Measurements from ENCODE around the gene C11orf65.

C11orf65 gene

GRCh38 chr11:108508653-108509593 lies 41.6 kb upstream of the C11orf65 start:
- Histone ChIP-seq H3K27me3 (ENCODE audit: insufficient read depth, low read depth) (no peaks in the 10 kb centered on the region), H3K36me3 (ENCODE audit: insufficient read depth) (no peaks in the 10 kb centered on the region), H3K79me2 (ENCODE audit: insufficient read depth, low read depth) (no peaks in the 10 kb centered on the region), H2AFZ (ENCODE audit: low read depth) (no peak overlapping the region), H4K20me1 (ENCODE audit: insufficient read depth) (no peaks in the 10 kb centered on the region), H3K9ac (no peak overlapping the region), H3K4me3 (IDR thresholded peaks at IDR 0.05; ENCODE audit: insufficient read depth, low read depth, low read length) (no peak overlapping the region), H3K4me1 (ENCODE audit: low read depth, poor library complexity, severe bottlenecking) (no peaks in the 10 kb centered on the region), H3K27ac (no peak overlapping the region), H3K4me2 (no peak overlapping the region)
- no peak for TF ChIP-seq CTCF (conservative IDR thresholded peaks at IDR 0.05; ENCODE audit: low read depth, low read length)

- no peaks in the 10 kb centered on the region for H4K20me1 ChIP-seq (ENCODE audit: insufficient read depth)
- no peaks in the 10 kb centered on the region for H3K79me2 ChIP-seq (ENCODE audit: insufficient read depth, low read depth)
- no peak overlapping the region for H2AFZ ChIP-seq (ENCODE audit: low read depth)
- no peaks in the 10 kb centered on the region for H3K4me1 ChIP-seq (ENCODE audit: low read depth, poor library complexity, severe bottlenecking)
- no peaks in the 10 kb centered on the region for H3K27me3 ChIP-seq (ENCODE audit: insufficient read depth, low read depth)
- no peaks in the 10 kb centered on the region for H3K36me3 ChIP-seq (ENCODE audit: insufficient read depth)
- H3K4me3 ChIP-seq (IDR thresholded peaks at IDR 0.05; ENCODE audit: insufficient read depth, low read depth, low read length): no peak overlapping the region
- H3K27ac ChIP-seq: no peak overlapping the region
- no peak overlapping the region for H3K4me2 ChIP-seq
- H3K9ac ChIP-seq: no peak overlapping the region
- no peak for TF ChIP-seq CTCF (conservative IDR thresholded peaks at IDR 0.05; ENCODE audit: low read depth, low read length)
These were observed 34.1 kb upstream of the C11orf65 start for GRCh38 chr11:108501396-108501795.

- H2AFZ ChIP-seq (ENCODE audit: low read depth): no peak overlapping the region
- H3K4me2 ChIP-seq: no peak overlapping the region
- TF ChIP-seq CTCF (conservative IDR thresholded peaks at IDR 0.05; ENCODE audit: low read depth, low read length): no peak
- no peaks in the 10 kb centered on the region for H3K79me2 ChIP-seq (ENCODE audit: insufficient read depth, low read depth)
- H3K27ac ChIP-seq: no peak overlapping the region
- H4K20me1 ChIP-seq (ENCODE audit: insufficient read depth): no peaks in the 10 kb centered on the region
- no peaks in the 10 kb centered on the region for H3K36me3 ChIP-seq (ENCODE audit: insufficient read depth)
- H3K4me3 ChIP-seq (IDR thresholded peaks at IDR 0.05; ENCODE audit: insufficient read depth, low read depth, low read length): no peak overlapping the region
- H3K9ac ChIP-seq: no peak overlapping the region
- no peaks in the 10 kb centered on the region for H3K27me3 ChIP-seq (ENCODE audit: insufficient read depth, low read depth)
- H3K4me1 ChIP-seq (ENCODE audit: low read depth, poor library complexity, severe bottlenecking): no peaks in the 10 kb centered on the region
These were observed 33.4 kb upstream of the C11orf65 start for GRCh38 chr11:108500721-108501120.

GRCh38 chr11:108500169-108500568 lies 32.8 kb upstream of the C11orf65 start:
- Histone ChIP-seq H3K27me3 (ENCODE audit: insufficient read depth, low read depth) (no peaks in the 10 kb centered on the region), H2AFZ (ENCODE audit: low read depth) (no peak overlapping the region), H3K4me2 (no peak overlapping the region), H3K4me3 (IDR thresholded peaks at IDR 0.05; ENCODE audit: insufficient read depth, low read depth, low read length) (no peak overlapping the region), H3K27ac (no peak overlapping the region), H4K20me1 (ENCODE audit: insufficient read depth) (no peaks in the 10 kb centered on the region), H3K9ac (no peak overlapping the region), H3K36me3 (ENCODE audit: insufficient read depth) (no peaks in the 10 kb centered on the region), H3K79me2 (ENCODE audit: insufficient read depth, low read depth) (no peaks in the 10 kb centered on the region), H3K4me1 (ENCODE audit: low read depth, poor library complexity, severe bottlenecking) (no peaks in the 10 kb centered on the region)
- TF ChIP-seq CTCF (conservative IDR thresholded peaks at IDR 0.05; ENCODE audit: low read depth, low read length): no peak

All from KMS-11 (cell line).